K562 (cell line): ENCODE measurements around the gene TMEM135. TPM values are rescaled to one million over a fixed set of nuclear protein-coding genes. Genes with fewer than 3 reads are reported as not detected.

Source experiments
- CC2D1A ChIP-seq: fragments of 450-650 bp; IDR thresholded peaks from 2 replicates; pipeline ENCODE4 v1.6.1; 2017; ENCODE audit warnings: mild to moderate bottlenecking
- DMBX1 ChIP-seq: fragments of 250-450 bp; sonication (Bioruptor Pico); IDR thresholded peaks from 2 replicates; pipeline ENCODE4 v1.8.0; 2022; ENCODE audit warnings: inconsistent platforms, mild to moderate bottlenecking, moderate library complexity, borderline replicate concordance
- FIP1L1 ChIP-seq: fragments of 200-400 bp; formaldehyde crosslinking; IDR thresholded peaks from 2 replicates; pipeline ENCODE4 v1.6.1; 2018; ENCODE audit warnings: mild to moderate bottlenecking, low read depth, low read length; ENCODE audit not compliant: poor library complexity, severe bottlenecking
- KAT7 ChIP-seq: sonication (generic); formaldehyde crosslinking; IDR thresholded peaks from 2 replicates; pipeline ENCODE4 v1.8.0; 2022; ENCODE audit warnings: missing genetic modification reagents, mild to moderate bottlenecking, borderline replicate concordance
- MITF ChIP-seq: IDR thresholded peaks from 2 replicates; pipeline ENCODE4 v1.6.1; 2014; ENCODE audit warnings: antibody characterized with exemption
- MNT ChIP-seq, 2 experiments: fragments of 450-650 bp; conservative IDR thresholded peaks; 2 replicates each; pipeline ENCODE4 v1.6.1; 2017; ENCODE audit warnings: mild to moderate bottlenecking in 2 of 2, moderate library complexity in 2 of 2
- MTA3 ChIP-seq: fragments of 450-650 bp; formaldehyde crosslinking; IDR thresholded peaks from 2 replicates; pipeline ENCODE4 v1.6.1; 2017; ENCODE audit warnings: mild to moderate bottlenecking, borderline replicate concordance
- NFYB ChIP-seq: IDR thresholded peaks from 2 replicates; pipeline ENCODE4 v1.6.1; 2011; ENCODE audit warnings: mild to moderate bottlenecking, moderate library complexity; ENCODE audit not compliant: insufficient read length; ENCODE audit errors: extremely low read depth
- PREB ChIP-seq: sonication (generic); formaldehyde crosslinking; IDR thresholded peaks from 2 replicates; pipeline ENCODE4 v1.8.1; 2023; ENCODE audit warnings: mild to moderate bottlenecking, missing genetic modification reagents
- RB1 ChIP-seq: fragments of 450-650 bp; IDR thresholded peaks from 2 replicates; pipeline ENCODE4 v1.6.1; 2017; ENCODE audit warnings: low read depth, mild to moderate bottlenecking
- RCOR1 ChIP-seq, 2 experiments: IDR thresholded peaks; 2 replicates each; pipeline ENCODE4 v1.6.1; 2012; ENCODE audit warnings: low read depth in 2 of 2, low read length in 2 of 2, borderline replicate concordance in 1 of 2, improper control_type of control experiment in 1 of 2
- SMAD3 ChIP-seq: fragments of 450-650 bp; formaldehyde crosslinking; conservative IDR thresholded peaks from 2 replicates; pipeline ENCODE4 v1.4.0; 2020; ENCODE audit warnings: mild to moderate bottlenecking
- SMARCB1 ChIP-seq: IDR thresholded peaks from 2 replicates; pipeline ENCODE4 v1.6.1; 2011; ENCODE audit warnings: improper control_type of control experiment, low read depth; ENCODE audit not compliant: insufficient read length
- TAF15 ChIP-seq: fragments of 200-400 bp; formaldehyde crosslinking; IDR thresholded peaks from 2 replicates; pipeline ENCODE4 v1.6.1; 2017; ENCODE audit warnings: mild to moderate bottlenecking, low read depth, low read length, moderate library complexity
- ZNF146 ChIP-seq: IDR thresholded peaks from one replicate; pipeline ENCODE4 v1.6.1; 2018; ENCODE audit warnings: missing compliant biosample characterization; ENCODE audit not compliant: unreplicated experiment
- ZNF347 ChIP-seq: fragments of 450-650 bp; formaldehyde crosslinking; IDR thresholded peaks from 2 replicates; pipeline ENCODE4 v1.4.0; 2020; ENCODE audit warnings: low read depth, mild to moderate bottlenecking, moderate library complexity
- ZNF609 ChIP-seq: sonication (generic); formaldehyde crosslinking; IDR thresholded peaks from 2 replicates; pipeline ENCODE4 v1.8.1; 2023; ENCODE audit warnings: missing genetic modification reagents, mild to moderate bottlenecking, borderline replicate concordance
- ZNF764 ChIP-seq: fragments of 250-450 bp; sonication (Bioruptor Pico); IDR thresholded peaks from 2 replicates; pipeline ENCODE4 v1.4.0; 2020; ENCODE audit warnings: low read depth, mild to moderate bottlenecking, moderate library complexity
- polyA plus RNA-seq, 8 experiments: library from polyadenylated mRNA; depleted of rRNA in 4 of 8; stranded (reverse) in 5 of 8; unstranded in 3 of 8; fragments of >200 nt; fragmentation: Nextera tagmentation in 2 of 8; fragmentation: Illumina TruSeq in 1 of 8; extraction: Ambion mirVana in 2 of 8; extraction: Trizol in 1 of 8; gene quantifications; 2 replicates each; pipeline versions ENCODE4 v1.2.1 to v1.2.3, GENCODE V29; 2011 to 2014; ENCODE audit warnings: inconsistent platforms in 1 of 8, missing spikeins in 1 of 8
- total RNA-seq, 7 experiments: library from RNA; depleted of rRNA in 6 of 7; stranded (reverse); fragments of >200 nt in 6 of 7; fragmentation: Illumina TruSeq in 2 of 7; extraction: Trizol in 2 of 7; gene quantifications; 2 replicates each; pipeline versions ENCODE4 v1.2.1 to v1.2.3, GENCODE V29; 2011 to 2021; ENCODE audit warnings: low replicate concordance in 1 of 7

Gene TMEM135
- total and polyA plus RNA-seq, 9 of the 15 experiments (the other 6 are each of a cell fraction or from before 2014, with no cell fraction given): 17.3 to 53.6 (median 24.9) TPM

- TF ChIP-seq MNT (conservative IDR thresholded peaks at IDR 0.05) (no peak), CC2D1A (peak; percentile 65; the same call in 1 of the 2 replicates), NFYB (no peak), KAT7 (CRISPR knock-in tag) (no peak), ZNF347 (CRISPR knock-in tag) (no peak), FIP1L1 (no peak), ZNF609 (CRISPR knock-in tag) (no peak), SMAD3 (CRISPR knock-in tag) (no peak), DMBX1 (CRISPR knock-in tag) (no peak), ZNF764 (CRISPR knock-in tag) (no peak), TAF15 (no peak), RB1 (peak; percentile 72), PREB (CRISPR knock-in tag) (no peak), ZNF146 (no peak), MITF (no peak), SMARCB1 (no peak), MTA3 (no peak), RCOR1 (IDR thresholded peaks at IDR 0.05; ENCODE audit: borderline replicate concordance in 1 of 2, low read depth in 2 of 2, low read length in 2 of 2) (peak in 1 of 2 experiments; percentile 46; a peak in 1 of 4 replicates)
These were observed 315.3 kb downstream of the TMEM135 start (continued) for GRCh38 chr11:87352759-87353707.
